Ammon's horn (tissue), 1 donor: ENCODE data around the gene EXOG.

Experiments used
- DNase-seq: peaks from one replicate; pipeline ENCODE4 v3.0.0-alpha.2; 2016; ENCODE audit warnings: low spot score

The EXOG gene

GRCh38 chr3:38510631-38511030 lies 14.5 kb downstream of the EXOG start:
- DNase-seq, result no peak

- no peak for DNase-seq
Observed at GRCh38 chr3:38511546-38511945, 15.4 kb downstream of the EXOG start.

GRCh38 chr3:38515367-38515766 lies 19.2 kb downstream of the EXOG start:
- DNase-seq, result no peak

GRCh38 chr3:38516669-38517068 lies 20.5 kb downstream of the EXOG start:
- no peak for DNase-seq

- no peak for DNase-seq
Observed at GRCh38 chr3:38519000-38519399, 22.9 kb downstream of the EXOG start.

GRCh38 chr3:38519651-38520050 lies 23.5 kb downstream of the EXOG start:
- no peak for DNase-seq

- peak; percentile 86 for DNase-seq
Observed at GRCh38 chr3:38521391-38521987, 25.3 kb downstream of the EXOG start.

GRCh38 chr3:38522002-38522401 lies 25.9 kb downstream of the EXOG start:
- DNase-seq, result no peak

GRCh38 chr3:38524141-38524739 lies 28.1 kb downstream of the EXOG start:
- DNase-seq, result no peak

GRCh38 chr3:38526792-38527191 lies 30.7 kb downstream of the EXOG start:
- DNase-seq, result no peak

GRCh38 chr3:38528457-38528856 lies 32.3 kb downstream of the EXOG start:
- DNase-seq, result no peak

- DNase-seq, result no peak
Observed at GRCh38 chr3:38532529-38532928, 36.4 kb downstream of the EXOG start.

GRCh38 chr3:38533285-38533976 lies 37.3 kb downstream of the EXOG start:
- DNase-seq, result no peak

GRCh38 chr3:38534180-38534579 lies 38.0 kb downstream of the EXOG start:
- DNase-seq, result no peak

- DNase-seq, result no peak
Observed at GRCh38 chr3:38534604-38535003, 38.5 kb downstream of the EXOG start.

GRCh38 chr3:38536671-38537070 lies 40.5 kb downstream of the EXOG start:
- no peak for DNase-seq

GRCh38 chr3:38538773-38539353 lies 42.7 kb downstream of the EXOG start:
- no peak for DNase-seq

GRCh38 chr3:38541806-38542205 lies 45.7 kb downstream of the EXOG start:
- no peak for DNase-seq

GRCh38 chr3:38542401-38543298 lies 46.5 kb downstream of the EXOG start:
- DNase-seq, result no peak

- DNase-seq, result no peak
Observed at GRCh38 chr3:38543586-38543985, 47.4 kb downstream of the EXOG start.

- no peak for DNase-seq
Observed at GRCh38 chr3:38544926-38545325, 48.8 kb downstream of the EXOG start.

GRCh38 chr3:38545550-38545949 lies 49.4 kb downstream of the EXOG start:
- DNase-seq, result no peak
